Type B pancreatic cell (in vitro differentiated cells): ENCODE results near the gene CFAP58. TPM values are rescaled to one million over a fixed set of nuclear protein-coding genes. Genes with fewer than 3 reads are reported as not detected.

Experiments used
- DNase-seq: peaks from one replicate; pipeline ENCODE4 v3.0.0; 2021; ENCODE audit warnings: mixed read lengths; ENCODE audit not compliant: unreplicated experiment; ENCODE audit errors: extremely low spot score
- H3K27ac Mint-ChIP-seq: 2 replicates; pipeline ENCODE4 v1.8.0; 2021; ENCODE audit warnings: mild to moderate bottlenecking, mixed read lengths
- H3K27me3 Mint-ChIP-seq: 2 replicates; pipeline ENCODE4 v1.8.0; 2021; ENCODE audit warnings: mixed read lengths
- H3K36me3 Mint-ChIP-seq: 2 replicates; pipeline ENCODE4 v1.8.0; 2021; ENCODE audit warnings: mixed read lengths
- H3K4me1 Mint-ChIP-seq: one replicate; pipeline ENCODE4 v1.8.0; 2021; ENCODE audit warnings: mixed read lengths; ENCODE audit not compliant: unreplicated experiment
- H3K4me3 Mint-ChIP-seq: 2 replicates; pipeline ENCODE4 v1.8.0; 2021; ENCODE audit warnings: mild to moderate bottlenecking, mixed read lengths
- H3K9me3 Mint-ChIP-seq: 2 replicates; pipeline ENCODE4 v1.8.0; 2021; ENCODE audit warnings: mixed read lengths
- total RNA-seq: library from RNA; stranded (reverse); gene quantifications from 2 replicates; pipeline ENCODE4 v1.2.1, GENCODE V29; 2021; ENCODE audit warnings: low replicate concordance
- TF ChIP-seq, protein P1 (sequence below): fragments of 200-600 bp; sonication (generic); conservative IDR thresholded peaks from 2 replicates; pipeline ENCODE4 v1.5.0; 2021; ENCODE audit warnings: antibody characterized with exemption, mild to moderate bottlenecking

Gene CFAP58
- total RNA-seq, 1 donor from 2014 or later, result 0.34 TPM

DNA sequence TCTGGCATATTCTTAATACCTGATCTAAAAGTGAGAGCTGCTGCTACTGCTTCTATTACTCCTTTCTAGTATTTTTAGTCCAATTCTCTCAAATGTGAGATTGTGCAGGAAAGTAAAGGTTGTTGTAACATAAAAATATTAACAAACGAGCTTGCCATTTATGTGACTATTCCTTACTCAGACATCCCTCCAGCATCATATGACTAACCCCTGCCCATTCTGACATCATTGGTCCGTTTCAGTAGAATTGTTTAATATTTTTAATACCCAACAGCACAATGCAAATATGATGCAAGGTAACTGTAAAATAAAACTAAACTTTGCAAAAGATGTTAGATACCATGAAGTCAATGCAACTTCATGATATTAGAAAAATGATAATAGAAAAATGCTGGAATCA, 83.6 kb downstream of the CFAP58 start:
- Mint-ChIP-seq H3K27ac (no peak overlapping the region), H3K4me3 (no peak overlapping the region), H3K9me3 (no peaks in the 10 kb centered on the region), H3K27me3 (peaks cover 2% of the 10 kb centered on the region), H3K4me1 (no peaks in the 10 kb centered on the region), H3K36me3 (no peaks in the 10 kb centered on the region)
- TF ChIP-seq, protein P1, sequence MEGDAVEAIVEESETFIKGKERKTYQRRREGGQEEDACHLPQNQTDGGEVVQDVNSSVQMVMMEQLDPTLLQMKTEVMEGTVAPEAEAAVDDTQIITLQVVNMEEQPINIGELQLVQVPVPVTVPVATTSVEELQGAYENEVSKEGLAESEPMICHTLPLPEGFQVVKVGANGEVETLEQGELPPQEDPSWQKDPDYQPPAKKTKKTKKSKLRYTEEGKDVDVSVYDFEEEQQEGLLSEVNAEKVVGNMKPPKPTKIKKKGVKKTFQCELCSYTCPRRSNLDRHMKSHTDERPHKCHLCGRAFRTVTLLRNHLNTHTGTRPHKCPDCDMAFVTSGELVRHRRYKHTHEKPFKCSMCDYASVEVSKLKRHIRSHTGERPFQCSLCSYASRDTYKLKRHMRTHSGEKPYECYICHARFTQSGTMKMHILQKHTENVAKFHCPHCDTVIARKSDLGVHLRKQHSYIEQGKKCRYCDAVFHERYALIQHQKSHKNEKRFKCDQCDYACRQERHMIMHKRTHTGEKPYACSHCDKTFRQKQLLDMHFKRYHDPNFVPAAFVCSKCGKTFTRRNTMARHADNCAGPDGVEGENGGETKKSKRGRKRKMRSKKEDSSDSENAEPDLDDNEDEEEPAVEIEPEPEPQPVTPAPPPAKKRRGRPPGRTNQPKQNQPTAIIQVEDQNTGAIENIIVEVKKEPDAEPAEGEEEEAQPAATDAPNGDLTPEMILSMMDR, result no peak
- DNase-seq, result no peak

DNA sequence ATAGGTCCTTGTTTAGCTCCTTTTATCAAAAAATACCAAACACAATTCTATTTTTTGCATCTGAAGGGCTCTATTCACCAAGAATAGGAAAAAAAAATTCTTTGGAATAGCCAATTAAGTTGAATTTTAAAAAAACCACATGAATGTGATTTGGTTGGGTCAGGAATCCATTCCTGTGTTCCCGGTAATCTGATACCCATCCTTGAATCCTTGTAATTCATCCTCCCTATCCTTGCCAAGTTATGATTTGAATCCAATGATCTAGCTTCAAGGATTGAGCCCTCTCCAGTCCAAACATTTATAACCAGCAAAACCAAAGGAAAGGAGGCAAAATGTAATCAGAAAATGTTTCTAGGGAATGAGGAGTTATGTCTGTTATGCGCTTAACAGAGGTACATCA, 86.6 kb downstream of the CFAP58 start:
- H3K9me3 Mint-ChIP-seq, result no peaks in the 10 kb centered on the region
- no peaks in the 10 kb centered on the region for H3K4me1 Mint-ChIP-seq
- no peak overlapping the region for H3K27ac Mint-ChIP-seq
- H3K27me3 Mint-ChIP-seq, result peaks cover 2% of the 10 kb centered on the region
- TF ChIP-seq, protein P1, result no peak
- H3K36me3 Mint-ChIP-seq, result no peaks in the 10 kb centered on the region
- DNase-seq, result no peak
- no peak overlapping the region for H3K4me3 Mint-ChIP-seq

DNA sequence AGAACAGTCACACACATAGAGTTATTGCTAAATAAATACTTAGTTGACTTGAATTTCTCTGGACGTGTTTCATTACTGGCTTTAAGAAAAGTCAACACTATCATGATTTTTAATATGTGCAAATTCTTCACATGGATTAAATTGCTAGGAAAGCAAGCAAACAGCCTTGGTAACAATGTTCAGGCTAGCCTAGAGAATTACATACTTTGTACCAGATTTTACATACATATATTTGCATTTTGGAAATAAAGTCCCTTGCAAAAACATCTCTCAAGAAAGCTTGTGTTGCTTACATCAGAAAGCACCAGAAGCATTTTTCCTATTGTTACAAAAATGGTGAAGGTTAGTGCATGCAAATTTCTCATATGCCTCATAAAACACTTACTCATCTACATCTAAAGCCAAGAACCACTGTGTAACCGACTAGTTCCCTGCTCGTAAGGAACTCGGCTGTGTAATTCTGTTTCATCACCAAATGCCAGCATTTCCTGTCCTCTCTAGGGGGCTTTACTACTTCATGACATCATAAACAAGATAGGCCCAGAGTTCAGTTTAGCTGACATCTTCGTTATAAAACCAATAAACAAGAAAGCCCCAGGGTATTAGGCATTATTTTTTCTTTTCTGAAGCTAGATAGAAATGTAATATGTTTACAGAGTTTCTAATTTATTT, 87.8 kb downstream of the CFAP58 start:
- Mint-ChIP-seq H3K27me3 (no peaks in the 10 kb centered on the region), H3K27ac (no peak overlapping the region), H3K4me3 (no peak overlapping the region), H3K36me3 (no peaks in the 10 kb centered on the region), H3K9me3 (no peaks in the 10 kb centered on the region), H3K4me1 (no peaks in the 10 kb centered on the region)
- TF ChIP-seq, protein P1, result no peak
- DNase-seq, result no peak

DNA sequence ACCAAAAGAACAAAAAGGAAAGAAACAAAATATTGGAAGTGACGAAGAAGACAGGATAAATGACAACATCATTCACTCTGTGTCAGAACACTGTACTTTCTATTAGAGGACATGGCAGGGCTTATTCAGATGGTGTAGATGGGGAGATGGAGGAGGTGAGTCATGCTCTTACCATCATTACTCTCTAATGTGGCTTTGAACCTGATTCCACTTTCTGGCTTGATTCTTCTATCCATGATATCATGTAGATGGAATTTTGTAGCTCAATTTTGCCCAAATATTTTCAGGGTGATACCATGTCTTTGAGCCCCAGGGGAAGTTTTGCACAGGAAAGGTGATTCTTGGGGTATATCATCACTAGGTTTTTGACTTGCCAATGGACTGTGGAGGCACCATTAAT, 91.7 kb downstream of the CFAP58 start:
- TF ChIP-seq, protein P1, result no peak
- no peak for DNase-seq
- Mint-ChIP-seq H3K9me3 (no peaks in the 10 kb centered on the region), H3K27me3 (peaks cover 5% of the 10 kb centered on the region), H3K27ac (no peak overlapping the region), H3K4me3 (no peak overlapping the region), H3K4me1 (no peaks in the 10 kb centered on the region), H3K36me3 (no peaks in the 10 kb centered on the region)

DNA sequence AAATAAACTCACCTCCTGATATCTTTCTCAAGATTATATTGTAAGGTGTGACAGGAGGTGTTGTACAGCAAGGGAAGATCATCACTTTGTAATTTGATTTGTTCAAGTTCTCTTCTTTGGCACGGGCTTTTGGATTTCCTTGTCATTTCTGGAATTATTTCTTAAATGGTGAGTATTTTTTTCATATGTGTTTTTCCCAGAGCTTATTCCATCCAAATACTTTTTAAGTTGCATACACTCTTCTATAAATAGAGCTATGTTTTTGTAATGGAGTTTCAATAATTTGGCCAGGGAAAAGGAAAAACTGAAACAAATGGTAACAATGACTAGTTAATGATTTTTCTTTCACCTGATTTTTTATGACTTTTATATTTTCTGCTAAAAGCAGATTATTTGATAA, 92.5 kb downstream of the CFAP58 start:
- TF ChIP-seq, protein P1, result no peak
- H3K4me3 Mint-ChIP-seq, result no peak overlapping the region
- no peak overlapping the region for H3K27ac Mint-ChIP-seq
- H3K27me3 Mint-ChIP-seq, result peaks cover 5% of the 10 kb centered on the region
- no peaks in the 10 kb centered on the region for H3K9me3 Mint-ChIP-seq
- no peaks in the 10 kb centered on the region for H3K4me1 Mint-ChIP-seq
- no peaks in the 10 kb centered on the region for H3K36me3 Mint-ChIP-seq
- DNase-seq, result no peak

DNA sequence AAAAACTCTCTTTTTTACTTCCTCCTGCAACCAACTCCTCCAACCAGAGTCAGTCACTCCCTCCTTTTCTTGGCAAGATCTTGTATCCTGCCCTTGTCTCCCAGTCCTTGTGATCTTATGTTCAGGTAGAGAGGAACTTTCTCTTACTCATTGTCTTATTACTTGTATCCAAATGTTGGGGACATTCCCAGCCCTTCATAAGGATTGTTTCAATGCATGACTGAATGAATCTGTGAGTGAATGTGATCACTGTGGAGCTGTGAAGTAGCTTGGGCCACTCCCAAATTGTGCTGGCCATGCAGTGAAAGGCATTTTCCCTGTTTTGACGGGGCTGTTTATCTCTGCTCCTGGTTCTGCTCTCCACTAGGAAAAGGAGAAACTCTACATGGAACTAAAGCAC, 93.7 kb downstream of the CFAP58 start:
- no peak overlapping the region for H3K4me3 Mint-ChIP-seq
- H3K9me3 Mint-ChIP-seq, result no peaks in the 10 kb centered on the region
- H3K27ac Mint-ChIP-seq, result no peak overlapping the region
- H3K36me3 Mint-ChIP-seq, result no peaks in the 10 kb centered on the region
- peaks cover 5% of the 10 kb centered on the region for H3K27me3 Mint-ChIP-seq
- no peaks in the 10 kb centered on the region for H3K4me1 Mint-ChIP-seq
- TF ChIP-seq, protein P1, result no peak
- DNase-seq, result no peak
